K562 (cell line): ENCODE data around the gene RCC1. TPM values are rescaled to one million over a fixed set of nuclear protein-coding genes. Genes with fewer than 3 reads are reported as not detected.

Source experiments
- ATAC-seq: fragments of 200-7000 bp; cut with Tn5 transposase; 3 replicates; pipeline ENCODE4 v1.9.1; 2020; ENCODE audit warnings: moderate library complexity
- BruUV-seq: library from RNA; stranded (reverse); fragments of 400-500 nt; replicated peaks from 2 replicates; lab custom pipeline; 2021; lab: Mats Ljungman, UMichigan
- CTCF ChIA-PET: fragments of 300-600 bp; formaldehyde crosslinking; extraction: SDS; loops from one replicate; lab custom pipeline; 2021; ENCODE audit warnings: low intra/inter-chr PET ratio; lab: Yijun Ruan, JAX
- POLR2A ChIA-PET: fragments of 300-600, 350-650 bp; sonication (Branson Sonifier 250); formaldehyde crosslinking; extraction: SDS; loops from one replicate; lab custom pipeline; 2021; ENCODE audit warnings: antibody characterized with exemption, inconsistent platforms; lab: Yijun Ruan, JAX
- DNase-seq, 4 experiments: peaks; one replicate each; pipeline versions ENCODE4 v3.0.0 to v3.0.0-alpha.2; 2011 to 2018; ENCODE audit warnings: low spot score in 3 of 4, mixed read lengths in 3 of 4; ENCODE audit errors: extremely low read depth in 1 of 4
- FAIRE-seq: peaks from 2 replicates; lab custom pipeline; 2011; peaks lifted over from hg19 to GRCh38; lab: Jason Lieb, UNC
- H2AFZ ChIP-seq: 2 replicates; pipeline ENCODE4 v1.6.0; 2011; ENCODE audit warnings: low read depth, low read length, control low read depth, inconsistent platforms
- H3K27ac ChIP-seq: fragments of 200-600 bp; 3 replicates; pipeline ENCODE4 v1.8.0; 2011; ENCODE audit warnings: low read depth, mild to moderate bottlenecking, control low read depth, inconsistent platforms, low read length, moderate library complexity, mixed read lengths; ENCODE audit errors: extremely low read depth
- H3K27me3 ChIP-seq, 2 experiments: fragments of 300-600 bp in 1 of 2; 2 replicates in 1 of 2; 3 replicates in 1 of 2; pipeline versions ENCODE4 v1.6.0 to v1.8.0; 2011; ENCODE audit warnings: inconsistent platforms in 2 of 2, low read length in 2 of 2, mild to moderate bottlenecking in 1 of 2, mixed read lengths in 1 of 2, moderate library complexity in 1 of 2; ENCODE audit not compliant: control insufficient read depth in 2 of 2, insufficient read depth in 2 of 2
- H3K36me3 ChIP-seq: fragments of 300-600 bp; 3 replicates; pipeline ENCODE4 v1.8.0; 2011; ENCODE audit warnings: mild to moderate bottlenecking, low read length, inconsistent platforms; ENCODE audit not compliant: control insufficient read depth, insufficient read depth
- H3K4me1 ChIP-seq, 2 experiments: fragments of 200-600 bp in 1 of 2; replicated peaks in 1 of 2; 2 replicates in 1 of 2; 3 replicates in 1 of 2; pipeline versions ENCODE4 v1.5.1 to v1.8.0; 2011; ENCODE audit warnings: inconsistent platforms in 2 of 2, low read length in 2 of 2, mild to moderate bottlenecking in 1 of 2, mixed read lengths in 1 of 2, moderate library complexity in 1 of 2; ENCODE audit not compliant: control insufficient read depth in 2 of 2, insufficient read depth in 2 of 2
- H3K4me2 ChIP-seq: 2 replicates; pipeline ENCODE4 v1.6.1; 2011; ENCODE audit warnings: low read length, control low read depth, inconsistent platforms, mixed read lengths; ENCODE audit not compliant: insufficient read depth
- H3K4me3 ChIP-seq: fragments of 200-600 bp; sonication (generic), shearing (Covaris generic); 2 replicates; pipeline ENCODE4 v1.5.1; 2016; ENCODE audit warnings: control low read depth, inconsistent platforms
- H3K79me2 ChIP-seq: fragments of 200-600 bp; 3 replicates; pipeline ENCODE4 v1.8.0; 2011; ENCODE audit warnings: low read length, inconsistent platforms; ENCODE audit not compliant: control insufficient read depth, insufficient read depth
- H3K9ac ChIP-seq, 2 experiments: 2 replicates each; pipeline versions ENCODE4 v1.6.0 to v1.6.1; 2011; ENCODE audit warnings: low read depth in 2 of 2, low read length in 2 of 2, control low read depth in 1 of 2, inconsistent platforms in 1 of 2, mild to moderate bottlenecking in 1 of 2, mixed read lengths in 1 of 2; ENCODE audit not compliant: insufficient read depth in 1 of 2
- H3K9me1 ChIP-seq: one replicate; pipeline ENCODE4 v1.6.0; 2011; ENCODE audit warnings: inconsistent platforms, mild to moderate bottlenecking, low read length, moderate library complexity; ENCODE audit not compliant: control insufficient read depth, insufficient read depth
- H3K9me3 ChIP-seq: replicated peaks from 2 replicates; pipeline ENCODE4 v1.5.1; 2011; ENCODE audit warnings: low read depth, low read length, inconsistent platforms; ENCODE audit not compliant: control insufficient read depth, insufficient read depth
- H4K20me1 ChIP-seq: replicated peaks from 2 replicates; pipeline ENCODE4 v1.6.1; 2011; ENCODE audit warnings: low read length, inconsistent platforms, mixed read lengths; ENCODE audit not compliant: control insufficient read depth, insufficient read depth
- PBX2 ChIP-seq, 2 experiments: IDR thresholded peaks in 1 of 2; conservative IDR thresholded peaks in 1 of 2; 2 replicates each; pipeline ENCODE4 v1.6.1; 2016; ENCODE audit warnings: low read depth in 2 of 2, mild to moderate bottlenecking in 1 of 2, missing compliant biosample characterization in 1 of 2, missing genetic modification characterization in 1 of 2, moderate library complexity in 1 of 2
- PRDM10 ChIP-seq: fragments of 450-650 bp; IDR thresholded peaks from 2 replicates; pipeline ENCODE4 v1.6.1; 2018; ENCODE audit not compliant: partially characterized antibody
- ZNF76 ChIP-seq: fragments of 250-450 bp; sonication (Bioruptor Pico); IDR thresholded peaks from 2 replicates; pipeline ENCODE4 v1.4.0; 2020; ENCODE audit warnings: mild to moderate bottlenecking, moderate library complexity, borderline replicate concordance
- WGBS: fragments of 100-300 bp; shearing (Covaris generic); methylation state at CpG from one replicate; pipeline ENCODE4 v1.1.6; 2016; ENCODE audit warnings: low coverage, mixed read lengths; ENCODE audit not compliant: insufficient coverage; ENCODE audit errors: missing lambda C conversion rate; 5-methylcytosine and 5-hydroxymethylcytosine counted together
- in situ Hi-C: fragments of 300-500 bp; cut with MboI; formaldehyde crosslinking; loops from 4 replicates; pipeline ENCODE4 v1.15.0; 2018; ENCODE audit warnings: inconsistent platforms, mixed read lengths
- intact Hi-C: fragments of 100-400 bp; cut with micrococcal nuclease; formaldehyde crosslinking; loops from 2 replicates; pipeline ENCODE4 v1.14.2; 2022
- polyA plus RNA-seq, 8 experiments: library from polyadenylated mRNA; depleted of rRNA in 4 of 8; stranded (reverse) in 5 of 8; unstranded in 3 of 8; fragments of >200 nt; fragmentation: Nextera tagmentation in 2 of 8; fragmentation: Illumina TruSeq in 1 of 8; extraction: Ambion mirVana in 2 of 8; extraction: Trizol in 1 of 8; gene quantifications; 2 replicates each; pipeline versions ENCODE4 v1.2.1 to v1.2.3, GENCODE V29; 2011 to 2014; ENCODE audit warnings: inconsistent platforms in 1 of 8, missing spikeins in 1 of 8
- total RNA-seq, 7 experiments: library from RNA; depleted of rRNA in 6 of 7; stranded (reverse); fragments of >200 nt in 6 of 7; fragmentation: Illumina TruSeq in 2 of 7; extraction: Trizol in 2 of 7; gene quantifications; 2 replicates each; pipeline versions ENCODE4 v1.2.1 to v1.2.3, GENCODE V29; 2011 to 2021; ENCODE audit warnings: low replicate concordance in 1 of 7

Gene RCC1
- total and polyA plus RNA-seq, 9 of the 15 experiments (the other 6 are each of a cell fraction or from before 2014, with no cell fraction given), result 16.4 to 202 (median 107) TPM

GRCh38 chr1:28466226-28466778 lies 39.5 kb upstream of the RCC1 start (continued):
- TF ChIP-seq PBX2 (CRISPR knock-in tag; IDR thresholded peaks at IDR 0.05; ENCODE audit: low read depth) (no peak), PBX2 (tag; conservative IDR thresholded peaks at IDR 0.05; ENCODE audit: low read depth) (no peak)

- CTCF ChIA-PET, result interaction anchor here (1.9 to 2.3 kb wide), 2 partner anchors 60 to 110 kb away, joined by 17 read pairs; no protein-coding TSS in a partner anchor
- Histone ChIP-seq H3K9me3 (no peaks in the 10 kb centered on the region), H3K79me2 (no peaks in the 10 kb centered on the region), H3K27me3 (no peaks in the 10 kb centered on the region), H3K4me1 (peaks cover 7 to 8% of the 10 kb centered on the region in 2 experiments; a peak in 3 of 5 replicates), H3K27ac (no peak overlapping the region), H3K9ac (no peak overlapping the region), H3K36me3 (peaks cover 42% of the 10 kb centered on the region), H3K4me3 (no peak overlapping the region), H3K9me1 (no peaks in the 10 kb centered on the region), H2AFZ (no peak overlapping the region), H4K20me1 (no peaks in the 10 kb centered on the region), H3K4me2 (no peak overlapping the region)
- ATAC-seq (no peak), FAIRE-seq (no peak), DNase-seq (no peak)
- in situ Hi-C loops (no loop called here), intact Hi-C loops (loop anchor here (2.0 kb wide), 1 partner anchor 221 kb away; no protein-coding TSS in a partner anchor)
- WGBS, result 90% methylated on average over 2 of the region's 2 CpGs
- POLR2A ChIA-PET, result interaction anchor here (0.8 to 1.4 kb wide), 3 partner anchors 10 to 35 kb away, joined by 3 to 4 read pairs (median 4); partner anchors contain the start of gene RCC1
- no TSS peak for BruUV-seq
- TF ChIP-seq PRDM10 (peak; percentile 42), ZNF76 (CRISPR knock-in tag) (no peak)
Measured at GRCh38 chr1:28470146-28470545, 35.7 kb upstream of the RCC1 start.
